Nucleus accumbens (tissue), 56 donors: ENCODE data around the gene PDIA4.
"Not testable (repeated sequence)": the region's sequence is repeated elsewhere in the genome, so short reads cannot be mapped to it uniquely, and the experiment has no call there.

ENCODE experiments used
- DNase-seq, 56 donors: peaks; one replicate each; lab custom pipeline; 2025; lab: John Stamatoyannopoulos, UW

The PDIA4 gene, protein sequence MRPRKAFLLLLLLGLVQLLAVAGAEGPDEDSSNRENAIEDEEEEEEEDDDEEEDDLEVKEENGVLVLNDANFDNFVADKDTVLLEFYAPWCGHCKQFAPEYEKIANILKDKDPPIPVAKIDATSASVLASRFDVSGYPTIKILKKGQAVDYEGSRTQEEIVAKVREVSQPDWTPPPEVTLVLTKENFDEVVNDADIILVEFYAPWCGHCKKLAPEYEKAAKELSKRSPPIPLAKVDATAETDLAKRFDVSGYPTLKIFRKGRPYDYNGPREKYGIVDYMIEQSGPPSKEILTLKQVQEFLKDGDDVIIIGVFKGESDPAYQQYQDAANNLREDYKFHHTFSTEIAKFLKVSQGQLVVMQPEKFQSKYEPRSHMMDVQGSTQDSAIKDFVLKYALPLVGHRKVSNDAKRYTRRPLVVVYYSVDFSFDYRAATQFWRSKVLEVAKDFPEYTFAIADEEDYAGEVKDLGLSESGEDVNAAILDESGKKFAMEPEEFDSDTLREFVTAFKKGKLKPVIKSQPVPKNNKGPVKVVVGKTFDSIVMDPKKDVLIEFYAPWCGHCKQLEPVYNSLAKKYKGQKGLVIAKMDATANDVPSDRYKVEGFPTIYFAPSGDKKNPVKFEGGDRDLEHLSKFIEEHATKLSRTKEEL

DNA sequence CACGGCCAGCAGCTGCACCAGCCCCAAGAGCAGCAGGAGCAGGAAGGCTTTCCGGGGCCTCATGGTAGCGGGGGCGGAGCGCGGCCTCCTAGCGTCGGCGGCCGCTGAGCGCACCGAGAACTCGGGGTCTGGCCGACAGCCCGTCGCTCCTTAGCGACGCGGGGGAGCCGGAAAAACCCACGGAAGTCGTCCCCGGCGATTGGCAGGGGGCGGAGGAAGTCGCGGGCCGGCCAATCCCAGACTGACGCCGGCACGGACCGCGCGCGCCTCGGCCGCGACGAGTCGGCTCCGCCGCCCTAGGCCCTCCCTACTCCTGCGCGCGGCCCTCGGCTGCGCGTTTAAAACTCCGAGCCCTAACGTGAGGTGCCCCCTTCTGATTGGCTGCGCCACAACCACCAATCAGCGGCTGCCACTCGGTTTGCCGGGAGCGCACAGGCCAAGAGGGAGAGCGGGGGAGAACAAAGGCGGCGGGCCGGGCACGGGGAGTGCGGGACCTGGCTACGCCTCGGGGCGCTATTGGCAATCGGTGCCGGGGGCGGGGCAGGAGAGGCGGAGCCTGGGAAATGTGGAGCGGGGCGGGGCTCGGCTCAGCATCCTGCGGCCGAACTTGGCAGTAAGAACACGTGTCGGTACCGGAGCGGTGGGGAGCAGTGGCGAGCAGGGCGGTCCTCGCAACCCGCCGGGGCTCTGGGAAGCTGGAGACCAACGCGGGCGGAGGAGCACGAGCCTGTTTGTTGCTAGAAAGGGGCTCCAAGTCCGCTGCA, at the start of gene PDIA4:
Gene PDIA4 (minus strand): TSS at position 160 of the 764 bp plus-strand sequence. CDS start 97 bp downstream, at position 63.
- DNase-seq = peak; percentile 89 to 100 (median 99)

DNA sequence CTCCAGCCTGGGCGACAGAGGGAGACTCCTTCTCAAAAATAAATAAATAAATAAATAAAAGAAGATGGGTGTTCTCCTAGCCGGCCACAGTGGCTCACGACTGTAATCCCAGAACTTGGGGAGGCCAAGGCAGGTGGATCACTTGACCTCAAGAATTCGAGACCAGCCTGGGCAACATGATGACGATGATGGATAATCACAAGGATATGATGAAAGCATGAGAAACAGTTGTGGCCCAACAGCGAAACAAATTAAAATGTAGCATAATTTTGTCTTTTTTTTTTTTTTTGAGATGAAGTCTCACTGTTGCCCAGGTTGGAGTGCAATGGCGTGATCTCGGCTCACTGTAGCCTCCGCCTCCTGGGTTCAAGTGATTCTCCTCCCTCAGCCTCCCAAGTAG, 49.3 kb upstream of the PDIA4 start:
- no peak for DNase-seq

DNA sequence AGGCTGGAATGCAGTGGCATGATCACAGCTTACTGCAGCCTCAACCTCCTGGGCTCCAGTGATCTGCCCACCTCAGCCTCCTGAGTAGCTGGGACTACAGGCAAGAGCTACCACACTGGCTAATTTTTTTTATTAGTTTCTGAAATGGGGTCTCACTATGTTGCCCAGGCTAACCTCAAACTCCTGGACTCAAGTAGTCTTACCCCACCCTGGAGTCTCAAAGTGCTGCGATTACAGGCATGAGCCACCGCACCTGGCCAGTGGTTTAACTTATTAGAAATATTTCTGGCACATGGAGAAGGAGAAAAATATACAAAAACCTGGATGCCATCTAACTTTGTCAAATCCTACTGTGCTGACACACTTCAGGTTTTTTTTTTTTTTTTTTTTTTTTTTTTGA, 47.0 kb upstream of the PDIA4 start:
- no peak for DNase-seq

DNA sequence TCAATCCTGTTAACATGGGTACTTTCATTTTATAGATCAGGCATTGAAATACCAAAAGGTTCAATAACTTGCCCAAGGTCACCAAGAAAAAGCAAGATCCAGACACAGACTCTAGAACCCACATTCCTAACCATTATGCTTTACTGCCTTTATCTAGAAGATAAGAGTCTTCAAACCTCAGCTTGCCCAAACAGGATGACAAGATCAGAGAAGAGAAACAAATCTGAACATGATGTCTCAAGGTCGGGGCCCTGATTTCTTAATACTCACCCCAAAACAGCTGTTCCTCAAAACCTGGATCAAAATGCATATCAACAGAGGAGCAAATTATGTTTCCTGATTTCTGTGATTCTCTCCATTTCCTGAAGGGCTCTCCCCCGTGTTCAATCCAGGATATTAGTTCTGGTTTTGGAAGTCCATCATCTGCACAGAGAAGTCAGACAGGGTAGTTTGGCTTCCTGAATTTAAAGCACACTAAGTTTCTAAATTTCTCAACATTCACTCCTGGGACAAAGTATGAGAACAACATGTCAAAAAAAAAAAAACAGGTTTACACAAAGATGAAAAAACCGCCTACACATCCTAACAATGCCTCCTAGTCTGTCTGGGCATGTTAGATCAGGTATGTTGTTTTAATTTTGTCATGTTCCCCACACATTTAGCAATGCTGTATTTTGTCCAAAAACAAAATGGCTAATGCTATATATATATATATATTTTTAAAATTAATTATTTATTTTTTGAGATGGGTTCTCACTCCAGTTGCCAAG, 46.0 kb upstream of the PDIA4 start:
- DNase-seq = no peak

DNA sequence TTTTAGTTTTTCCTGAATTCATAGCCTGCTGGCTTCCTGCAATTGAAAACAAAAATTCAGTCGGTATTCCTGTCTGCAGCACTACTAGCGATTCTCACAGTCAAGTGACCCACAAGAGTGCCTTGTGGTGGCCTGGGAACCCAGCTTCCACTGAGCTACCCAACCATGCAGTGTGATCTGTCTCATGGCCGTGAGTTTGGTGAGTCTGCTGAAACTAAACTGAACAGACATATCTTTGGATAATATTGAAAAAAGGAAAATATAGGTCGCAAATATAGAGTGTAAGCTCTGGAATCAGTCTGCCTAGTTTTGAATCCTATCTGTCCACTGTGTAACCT, 44.1 kb upstream of the PDIA4 start:
- no peak for DNase-seq

DNA sequence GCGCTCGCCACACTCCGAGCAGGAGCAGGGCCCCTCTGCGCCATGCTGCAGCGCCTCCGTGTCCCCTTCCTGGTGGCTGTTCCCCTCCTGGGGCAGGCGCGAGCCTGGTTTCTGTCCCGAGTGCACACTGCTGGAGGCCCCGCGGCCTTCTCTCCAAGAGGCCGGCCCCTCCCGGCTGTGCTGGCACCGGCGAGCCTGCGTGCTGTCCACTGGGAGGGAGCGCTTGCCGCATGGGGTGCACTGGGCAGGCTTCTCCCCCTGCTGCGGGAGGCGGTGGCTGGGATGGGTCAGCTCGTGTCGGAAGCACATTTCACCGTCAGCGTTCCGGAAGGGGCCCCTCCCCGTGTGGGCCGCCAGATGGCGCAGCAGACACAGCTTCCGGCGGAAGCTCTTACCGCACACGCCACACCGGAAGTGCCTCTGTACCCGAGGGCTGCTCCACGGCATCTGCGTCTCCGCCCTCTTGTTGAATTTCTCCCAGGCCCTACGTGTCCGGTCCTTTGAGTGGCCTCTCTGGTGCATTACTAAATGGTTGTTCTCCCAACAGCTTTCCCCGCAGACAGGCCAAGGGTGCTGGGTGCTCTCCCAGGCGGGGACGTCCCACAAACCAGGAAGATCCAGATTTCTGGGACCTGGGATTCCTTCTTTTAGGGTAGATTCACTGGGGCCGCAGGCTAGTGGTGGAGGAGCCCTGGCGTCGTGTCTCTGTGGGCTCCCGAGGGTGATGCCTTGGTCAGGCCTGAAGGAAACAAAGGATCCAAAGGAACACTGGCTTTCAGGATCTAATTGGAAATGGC, 43.5 kb upstream of the PDIA4 start:
- DNase-seq = peak in 1 of 56 donors; percentile 6

DNA sequence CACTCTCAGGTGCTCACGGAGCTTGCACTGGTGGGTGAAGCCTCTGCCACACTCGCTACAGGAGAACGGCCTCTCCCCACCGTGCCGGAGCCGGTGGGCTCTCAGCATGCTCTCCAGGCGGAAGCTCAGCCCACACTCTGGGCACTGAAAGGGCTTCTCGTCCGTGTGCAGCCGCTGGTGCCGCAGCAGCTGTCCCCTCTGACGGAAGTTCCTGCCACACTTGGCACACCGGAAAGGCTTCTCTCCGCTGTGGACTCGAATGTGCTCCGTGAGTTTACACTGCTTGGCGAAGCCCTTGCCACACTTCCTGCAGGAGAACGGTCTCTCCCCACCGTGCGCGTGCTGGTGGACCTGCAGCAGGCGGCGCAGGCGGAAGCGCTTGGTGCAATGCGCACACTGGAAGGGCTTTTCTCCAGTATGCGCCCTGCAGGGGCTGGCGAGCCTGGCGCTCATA, 42.9 kb upstream of the PDIA4 start:
- no peak for DNase-seq

DNA sequence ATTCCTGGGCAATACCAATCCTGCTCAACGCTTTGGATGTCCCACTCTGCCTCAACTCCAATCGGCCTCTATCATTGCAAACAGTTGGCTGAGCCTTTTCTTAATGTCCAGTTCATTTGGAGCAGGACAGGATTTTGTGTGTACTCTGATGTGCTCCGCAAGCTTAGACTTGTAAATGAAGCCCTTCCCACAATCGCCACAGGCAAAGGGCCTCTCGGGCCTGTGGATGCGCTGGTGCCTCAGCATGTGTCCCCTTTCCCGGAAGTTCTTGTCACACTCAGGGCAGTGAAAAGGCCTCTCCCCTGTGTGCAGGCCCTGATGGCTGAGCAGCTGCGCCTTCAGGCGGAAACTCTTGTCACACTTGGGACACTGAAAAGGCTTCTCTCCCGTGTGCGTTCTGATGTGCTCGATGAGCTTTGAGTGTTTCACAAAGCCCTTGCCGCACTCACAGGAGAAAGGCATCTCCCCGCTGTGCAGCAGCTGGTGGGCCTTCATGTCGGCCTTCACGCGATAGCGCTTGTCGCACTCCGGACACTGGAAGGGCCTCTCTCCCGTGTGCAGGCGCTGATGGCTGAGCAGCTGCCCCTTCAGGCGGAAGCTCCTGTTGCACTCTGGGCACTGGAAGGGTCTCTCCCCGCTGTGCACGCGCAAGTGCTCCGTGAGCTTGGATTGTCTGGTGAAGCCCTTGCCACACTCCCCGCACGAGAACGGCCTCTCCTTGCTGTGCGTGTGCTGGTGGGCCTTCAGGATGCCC, 42.2 kb upstream of the PDIA4 start:
- DNase-seq = no peak

DNA sequence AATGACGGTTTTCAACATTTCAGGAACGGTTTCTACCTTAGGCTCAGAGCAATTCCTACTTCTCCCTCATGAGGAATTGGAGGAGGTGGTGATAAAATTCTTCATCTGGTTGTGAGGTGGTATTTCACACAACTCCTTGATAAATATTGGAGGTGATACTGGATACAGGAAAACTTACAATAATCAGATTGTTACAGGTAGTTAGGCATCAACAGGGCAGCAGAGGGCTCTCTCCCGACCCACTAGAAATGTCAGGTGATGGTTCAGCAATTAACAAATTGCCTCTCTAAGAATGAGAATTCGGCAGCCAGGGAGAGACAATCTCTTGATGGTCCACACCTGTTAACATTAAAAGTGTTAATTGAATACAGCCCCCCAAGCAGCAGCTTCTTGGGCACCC, 39.6 kb upstream of the PDIA4 start:
- peak in 2 of 56 donors; percentile 4 to 14 for DNase-seq

DNA sequence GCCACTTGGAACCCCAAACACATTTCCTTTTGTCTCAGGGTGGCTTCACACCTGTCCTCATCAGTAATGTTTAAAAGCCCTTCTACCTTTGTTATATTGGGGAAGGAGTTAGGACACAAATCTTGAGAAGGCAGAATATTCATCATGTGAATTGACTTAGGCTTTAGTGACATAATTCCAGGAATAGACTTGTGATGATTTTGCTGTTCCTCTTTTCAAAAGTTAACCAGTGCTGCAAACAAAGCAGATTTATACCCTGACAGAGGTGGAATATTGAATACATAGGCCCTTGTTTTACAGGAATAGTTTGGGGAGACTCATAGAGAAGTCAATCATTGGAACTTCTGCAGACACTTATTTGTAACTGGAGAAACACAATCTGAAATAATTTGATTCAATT, 35.2 kb upstream of the PDIA4 start:
- DNase-seq = no peak

DNA sequence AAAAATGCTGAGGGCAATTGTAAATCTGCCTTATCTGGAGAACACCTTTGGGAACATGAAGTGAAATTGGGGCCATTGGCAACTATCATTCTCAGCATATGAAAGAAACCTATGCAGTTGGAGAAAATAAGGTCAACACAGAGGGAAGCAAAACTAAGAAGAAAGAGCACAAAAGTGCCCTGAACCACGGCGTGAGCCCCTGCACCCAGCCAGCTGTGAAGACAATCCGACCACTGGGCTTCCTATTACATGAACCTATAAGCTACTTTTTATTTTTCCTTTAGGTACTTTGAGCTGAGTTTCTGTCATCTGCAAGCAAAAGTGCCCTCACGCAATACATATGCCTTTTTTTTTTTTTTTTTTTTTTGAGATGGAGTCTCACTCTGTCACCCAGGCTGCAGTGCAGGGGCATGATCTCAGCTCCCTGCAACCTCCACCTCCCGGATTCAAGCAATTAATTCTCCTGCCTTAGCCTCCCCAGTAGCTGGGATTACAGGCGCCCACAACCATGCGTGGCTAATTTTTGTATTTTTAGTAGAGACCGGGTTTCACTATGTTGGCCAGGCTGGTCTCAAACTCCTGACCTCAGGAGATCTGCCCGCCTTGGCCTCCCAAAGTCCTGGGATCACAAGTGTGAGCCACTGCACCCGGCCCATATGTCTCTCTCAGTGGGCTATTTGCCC, 34.1 kb upstream of the PDIA4 start:
- DNase-seq = not testable (repeated sequence)

DNA sequence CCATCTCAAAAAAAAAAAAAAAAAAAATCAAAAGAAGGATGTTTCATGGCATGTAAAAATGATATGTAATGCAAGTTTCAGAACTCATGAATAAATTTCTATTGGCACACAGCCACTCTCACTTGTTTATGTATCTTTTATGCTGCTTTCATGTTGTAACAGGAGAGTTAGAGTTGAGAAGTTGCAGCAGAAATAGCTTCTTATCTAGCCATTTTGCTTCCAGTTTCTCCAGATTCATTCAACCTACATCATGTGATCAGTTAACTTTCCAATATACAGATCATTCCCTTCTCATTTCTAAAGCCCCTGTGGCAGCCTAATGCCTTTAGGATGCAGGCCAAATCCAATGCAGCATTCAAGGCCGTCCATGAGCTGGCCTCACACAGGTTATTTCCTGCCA, 31.9 kb upstream of the PDIA4 start:
- DNase-seq = no peak

DNA sequence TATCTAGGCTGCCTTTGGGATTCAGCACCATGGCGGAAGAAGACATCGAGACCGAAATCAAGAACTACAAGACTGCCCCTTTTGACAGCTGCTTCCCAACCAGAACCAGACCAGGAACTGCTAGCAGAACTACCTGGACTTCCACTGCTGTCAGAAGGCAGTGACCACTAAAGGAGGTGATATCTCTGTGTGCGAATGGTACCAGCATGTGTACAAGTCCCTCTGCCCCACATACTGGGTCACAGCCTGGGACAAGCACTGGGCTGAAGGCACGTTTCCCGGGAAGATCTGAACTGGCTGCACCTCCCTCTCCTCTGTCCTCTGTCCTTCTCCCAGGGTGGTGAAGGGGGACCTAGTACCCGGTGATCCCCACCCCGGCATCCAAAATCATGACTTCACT, 25.6 kb upstream of the PDIA4 start:
- DNase-seq = no peak

DNA sequence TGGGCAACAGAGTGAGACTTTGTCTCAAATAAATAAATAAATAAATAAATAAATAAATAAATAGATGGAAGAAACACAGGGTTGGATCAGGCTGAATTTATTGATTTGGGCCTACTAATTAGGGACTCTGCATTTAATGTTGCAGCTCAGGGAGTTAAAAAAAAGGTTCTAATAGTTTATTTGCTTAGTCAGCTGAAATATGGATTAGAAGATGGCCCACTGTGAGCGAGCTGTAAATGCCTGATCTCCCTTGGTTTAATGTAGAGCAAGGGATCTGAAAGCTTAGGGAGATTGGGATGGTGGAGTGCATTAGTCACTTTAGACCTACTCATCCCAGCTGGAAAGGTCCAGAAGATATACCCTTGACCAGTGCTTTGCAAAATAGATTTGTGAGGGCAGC, 25.1 kb upstream of the PDIA4 start:
- no peak for DNase-seq

DNA sequence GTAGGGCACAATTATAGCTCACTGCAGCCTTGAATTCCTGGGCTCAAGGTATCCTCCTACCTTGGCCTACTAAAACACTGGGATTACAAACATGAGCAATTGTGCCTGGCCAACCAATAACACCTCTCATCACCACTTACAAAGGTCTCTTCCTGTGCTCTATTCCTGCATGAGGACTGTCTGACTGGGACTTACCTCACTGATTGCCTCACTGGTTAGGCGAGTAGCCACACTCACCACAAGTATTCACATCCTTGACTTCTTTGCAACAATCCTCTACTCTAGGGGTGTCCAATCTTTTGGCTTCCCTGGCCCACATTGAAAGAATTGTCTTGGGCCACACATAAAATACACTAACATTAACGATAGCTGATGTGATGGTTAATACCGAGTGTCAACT, 22.6 kb upstream of the PDIA4 start:
- DNase-seq = no peak

DNA sequence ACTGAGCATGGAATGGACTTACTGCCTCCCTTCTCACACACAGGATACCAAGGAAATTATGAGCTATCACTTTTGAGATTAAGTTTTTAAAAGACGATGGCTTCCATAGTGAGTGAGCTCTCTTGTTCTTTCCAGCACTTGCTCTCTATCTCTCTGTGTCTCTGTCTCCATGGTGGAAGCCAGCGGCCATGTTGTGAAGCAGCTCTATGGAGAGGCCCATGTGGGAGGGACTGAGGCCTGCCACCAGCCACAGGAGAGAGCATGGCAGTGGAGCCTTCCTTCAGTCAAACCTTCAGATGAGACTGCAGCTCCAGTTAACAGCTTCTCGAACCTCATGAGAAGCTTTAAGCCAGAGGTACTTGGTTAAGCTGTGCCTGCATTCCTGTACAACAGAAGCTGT, 20.5 kb upstream of the PDIA4 start:
- DNase-seq = no peak

DNA sequence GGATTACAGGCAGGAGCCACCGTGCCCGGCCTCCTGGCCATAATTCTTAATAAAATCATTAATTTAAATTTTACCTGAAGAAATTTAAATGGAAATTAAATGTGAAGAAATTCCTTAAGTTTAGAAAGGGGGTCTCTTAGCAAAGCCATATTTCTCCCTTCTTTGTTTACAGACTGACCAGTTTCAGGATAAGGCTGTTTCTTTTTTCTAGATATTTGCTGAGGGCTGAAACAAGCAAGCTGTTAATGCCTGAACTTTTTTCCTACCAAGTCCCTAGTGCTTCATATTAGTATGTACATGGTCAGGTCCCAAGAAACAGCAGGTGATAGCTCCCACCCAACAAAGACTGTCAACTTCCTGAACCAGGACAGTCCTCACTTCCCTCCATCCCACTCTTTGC, 18.1 kb upstream of the PDIA4 start:
- DNase-seq = no peak

DNA sequence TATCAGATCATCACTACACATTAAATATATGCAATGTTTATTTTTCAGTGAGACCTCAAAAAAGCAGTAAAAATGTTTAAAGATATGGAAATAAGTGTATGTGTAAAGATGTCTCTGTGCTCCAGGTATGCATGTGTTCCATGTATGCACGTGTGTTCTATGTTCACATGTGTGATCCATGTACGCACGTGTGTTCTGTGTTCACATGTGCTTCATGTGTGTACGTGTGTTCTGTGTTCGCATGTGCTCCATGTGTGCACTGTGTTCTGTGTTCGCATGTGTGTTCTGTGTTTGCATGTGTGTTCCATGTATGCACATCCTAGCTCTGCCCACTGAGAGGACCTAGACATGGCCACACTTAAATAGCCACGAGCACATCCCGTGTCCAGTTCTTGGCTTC, 15.6 kb upstream of the PDIA4 start:
- DNase-seq = no peak

DNA sequence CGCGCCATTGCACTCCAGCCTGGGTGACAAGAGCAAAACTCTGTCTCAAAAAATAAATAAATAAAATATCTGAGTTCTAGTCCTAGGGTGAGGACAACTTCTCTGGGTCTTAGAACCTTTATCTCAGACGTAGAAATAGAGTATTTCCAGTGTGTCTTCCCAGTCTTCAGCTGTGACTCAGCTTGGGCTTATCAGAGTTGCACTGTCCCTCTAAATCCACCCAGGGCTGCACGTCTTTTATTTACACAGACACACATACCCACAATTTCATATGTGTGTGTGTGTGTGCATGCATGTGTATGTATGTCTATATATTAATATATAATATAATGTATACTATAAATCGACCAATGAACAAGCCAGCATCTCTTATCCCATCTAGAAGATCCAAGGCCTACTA, 13.0 kb upstream of the PDIA4 start:
- no peak for DNase-seq
